G401 (cell line): Measurements from ENCODE around the gene DDI1. TPM values are rescaled to one million over a fixed set of nuclear protein-coding genes. Genes with fewer than 3 reads are reported as not detected.

Experiments
- DNase-seq: peaks from one replicate; pipeline ENCODE4 v3.0.0-alpha.2; 2015; ENCODE audit warnings: low spot score
- in situ Hi-C: cut with HindIII; loops from 2 replicates; pipeline ENCODE4 v1.10.0; 2016; ENCODE audit warnings: low sequenced_read_pairs, mixed read lengths
- total RNA-seq: library from RNA; depleted of rRNA; stranded (reverse); fragments of >200 nt; shearing (Covaris generic); gene quantifications from 2 replicates; pipeline ENCODE4 v1.2.3, GENCODE V29; 2014; rRNA removed

The DDI1 gene
- not detected in 2 replicates for total RNA-seq

- in situ Hi-C loops, result no loop called here
- DNase-seq, result no peak
Observed at GRCh38 chr11:104036588-104036987, at the start of gene DDI1. TSS of gene DDI1 (plus strand) at chr11:104036640. CDS start at chr11:104036823, 183 bp downstream.

GRCh38 chr11:103987629-103988594, 48.5 kb upstream of the DDI1 start:
- in situ Hi-C loops, result no loop called here
- no peak for DNase-seq

DNA sequence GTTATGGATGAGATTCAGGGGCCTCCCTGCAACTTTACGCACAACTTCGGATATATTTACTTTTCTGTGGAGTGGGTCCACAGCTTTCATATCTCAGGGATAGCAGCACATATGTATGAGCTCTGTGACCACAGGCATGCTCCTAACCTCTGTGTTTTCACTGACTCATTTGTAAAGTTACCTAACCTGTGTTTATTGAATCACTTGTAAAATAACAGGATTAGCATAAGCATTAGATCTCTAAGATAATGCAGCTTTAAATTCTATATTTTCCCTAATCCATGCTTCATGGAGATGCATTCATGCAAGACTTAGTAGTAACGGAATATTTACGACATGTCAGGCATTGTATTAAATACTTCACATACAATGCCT, 47.9 kb upstream of the DDI1 start:
- no peak for DNase-seq
- in situ Hi-C loops, result no loop called here

- DNase-seq, result no peak
Observed at GRCh38 chr11:103993507-103993906, 42.9 kb upstream of the DDI1 start.

DNA sequence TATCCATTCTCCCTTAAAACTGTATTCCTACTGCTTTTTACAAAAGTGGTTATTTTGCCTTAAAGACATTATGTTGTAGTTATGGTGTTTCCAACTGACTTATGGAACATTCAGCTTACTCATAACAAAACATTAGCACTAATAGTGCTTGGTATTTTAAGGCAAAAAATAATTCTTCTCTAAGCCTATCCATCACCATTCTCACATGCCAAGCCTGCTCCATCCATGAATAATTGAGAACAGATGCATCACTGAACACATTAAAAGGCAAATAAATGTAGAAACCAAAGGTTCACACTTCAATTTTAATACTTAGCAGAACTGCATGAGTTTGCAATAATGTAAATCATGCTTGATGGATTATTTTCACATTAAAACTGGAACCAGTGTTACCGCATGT, 42.3 kb upstream of the DDI1 start:
- no peak for DNase-seq
- in situ Hi-C loops, result no loop called here

More at GRCh38 chr11:103993507-103993906, 42.9 kb upstream of the DDI1 start:
- in situ Hi-C loops, result no loop called here

DNA sequence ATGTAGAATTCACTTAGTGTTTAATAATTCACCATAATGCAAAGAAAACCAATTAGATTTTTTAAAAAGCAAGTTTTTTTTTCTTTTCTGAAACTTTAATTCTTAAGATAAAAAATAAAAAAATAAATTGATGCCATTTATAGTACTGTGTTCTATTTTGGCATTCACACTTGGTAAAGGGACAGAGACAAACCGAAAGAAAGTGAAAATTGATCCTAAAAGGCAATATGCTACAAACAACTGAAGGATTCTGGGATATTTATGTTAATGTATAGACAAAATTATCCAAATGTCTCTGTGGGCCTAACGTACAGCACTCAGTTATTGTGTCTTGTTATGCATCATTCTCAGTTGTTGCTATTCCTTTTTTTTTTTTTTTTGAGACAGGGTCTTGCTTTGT, 41.9 kb upstream of the DDI1 start:
- in situ Hi-C loops, result no loop called here
- DNase-seq, result no peak

GRCh38 chr11:103995896-103996295, 40.5 kb upstream of the DDI1 start:
- no peak for DNase-seq
- in situ Hi-C loops, result no loop called here

DNA sequence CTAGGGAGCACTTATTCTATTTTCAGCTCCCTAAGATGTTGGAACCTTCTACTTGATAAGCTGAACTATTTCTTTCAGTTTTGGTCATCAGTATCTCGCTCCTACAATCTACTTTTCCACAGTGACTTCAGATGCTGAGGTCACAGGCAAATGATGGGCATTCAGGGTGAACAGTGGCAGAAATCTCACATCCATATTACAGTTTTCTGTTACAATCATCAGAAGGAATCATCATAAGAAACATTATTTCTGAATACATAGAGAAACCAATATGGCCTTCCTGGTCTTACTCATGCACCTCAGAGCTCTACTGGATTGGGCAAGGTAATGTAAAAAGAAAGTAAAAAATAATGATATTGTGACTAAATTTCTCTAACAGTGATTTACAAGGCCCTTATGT, 39.4 kb upstream of the DDI1 start:
- in situ Hi-C loops, result no loop called here

DNA sequence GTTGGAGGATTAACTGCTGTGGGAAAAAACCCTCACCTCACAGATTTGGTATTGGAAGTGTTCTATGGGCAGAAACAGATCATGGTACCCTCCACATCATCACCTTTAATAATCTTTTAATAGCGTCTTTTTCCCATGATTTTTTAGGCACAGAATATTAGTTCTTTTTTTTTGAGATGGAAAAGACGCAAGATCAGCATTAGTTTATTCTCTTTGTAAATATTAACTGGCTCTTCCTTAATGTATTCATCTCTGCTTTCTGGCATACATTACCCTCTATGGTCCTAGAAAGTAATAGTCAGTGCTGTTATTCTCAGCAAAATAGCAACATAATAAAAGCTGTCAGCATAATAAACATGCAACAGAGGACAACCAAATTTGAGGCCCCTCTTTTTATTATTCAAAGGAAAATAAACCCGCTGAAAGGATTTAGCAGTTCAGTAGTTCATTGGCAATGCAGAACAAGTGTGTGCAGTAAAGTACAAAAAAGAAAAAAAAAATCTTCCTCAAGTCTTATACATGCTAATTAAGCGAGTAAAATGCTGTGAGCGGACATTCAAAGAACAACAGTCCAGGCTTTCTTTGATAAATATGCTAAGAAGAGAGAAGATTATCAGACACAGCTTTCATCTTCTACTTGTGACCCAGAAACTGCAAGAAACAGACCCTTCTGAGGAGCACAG, 37.5 kb upstream of the DDI1 start:
- in situ Hi-C loops, result no loop called here
- DNase-seq, result no peak

More for the DNA sequence above, 39.4 kb upstream of the DDI1 start:
- no peak for DNase-seq

DNA sequence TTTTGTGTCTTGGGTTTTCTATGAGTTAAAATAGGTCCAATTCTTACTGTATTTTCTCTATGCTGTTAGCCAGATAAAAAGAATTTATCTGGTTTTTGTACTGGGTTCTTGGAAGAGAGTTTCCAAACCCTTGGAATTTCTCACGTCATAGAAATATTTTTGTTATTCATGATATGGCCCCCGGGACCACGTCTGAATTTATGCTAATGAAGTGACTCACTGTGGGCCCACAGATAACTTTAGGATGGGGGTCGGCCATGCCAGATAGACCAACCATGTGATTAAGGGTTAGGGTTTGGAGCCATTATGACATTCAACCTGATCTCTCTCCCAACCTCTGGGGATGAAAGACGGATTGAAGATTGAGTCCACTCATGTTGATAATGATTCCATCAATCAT, 35.6 kb upstream of the DDI1 start:
- DNase-seq, result no peak
- in situ Hi-C loops, result no loop called here

DNA sequence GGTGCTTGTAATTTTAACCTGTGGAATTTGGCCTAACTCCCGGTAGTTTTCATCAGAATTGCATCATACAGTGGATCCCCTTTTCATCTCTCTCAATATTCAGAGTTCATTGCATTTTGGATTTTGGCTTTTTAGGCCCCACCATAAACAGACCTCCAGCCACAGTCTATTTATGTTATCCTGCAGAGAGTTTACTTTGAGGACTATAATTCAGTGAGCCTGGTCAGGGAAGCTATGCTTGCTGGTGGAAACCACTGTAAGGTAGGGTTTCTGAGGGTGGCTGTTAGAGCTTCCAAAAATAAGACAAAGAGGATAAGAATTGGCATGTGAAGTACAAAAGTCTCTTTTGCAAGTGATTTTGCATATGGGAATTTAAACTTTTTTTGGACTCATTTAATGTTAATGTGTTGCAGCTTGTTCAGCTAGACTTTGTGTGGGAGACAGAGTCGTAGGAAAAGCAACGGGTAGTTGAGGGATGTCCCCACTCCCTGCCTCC, 34.8 kb upstream of the DDI1 start:
- no peak for DNase-seq
- in situ Hi-C loops, result no loop called here

- no peak for DNase-seq
- in situ Hi-C loops, result no loop called here
Observed at GRCh38 chr11:104003491-104003890, 32.9 kb upstream of the DDI1 start.

- no peak for DNase-seq
- in situ Hi-C loops, result no loop called here
Observed at GRCh38 chr11:104005234-104005855, 31.1 kb upstream of the DDI1 start.

DNA sequence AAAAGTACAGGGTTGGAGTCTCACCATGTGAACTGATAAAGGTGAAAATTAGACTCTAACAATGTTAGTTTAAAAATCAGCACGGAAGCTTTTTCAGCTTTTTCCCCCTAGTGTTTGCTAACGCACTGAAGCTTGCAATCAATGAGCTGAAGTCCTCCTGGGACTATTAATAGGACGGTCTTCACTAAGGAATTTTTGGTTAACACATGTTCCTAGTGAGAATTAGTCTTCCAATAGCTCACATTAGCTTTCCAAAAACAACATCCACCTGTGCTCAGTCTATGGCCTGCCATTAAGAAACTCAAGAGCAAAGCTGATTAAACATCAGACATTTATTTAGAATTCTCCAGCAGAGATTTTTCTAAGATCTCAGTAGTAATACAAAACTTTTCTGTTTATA, 26.7 kb upstream of the DDI1 start:
- in situ Hi-C loops, result no loop called here
- no peak for DNase-seq

DNA sequence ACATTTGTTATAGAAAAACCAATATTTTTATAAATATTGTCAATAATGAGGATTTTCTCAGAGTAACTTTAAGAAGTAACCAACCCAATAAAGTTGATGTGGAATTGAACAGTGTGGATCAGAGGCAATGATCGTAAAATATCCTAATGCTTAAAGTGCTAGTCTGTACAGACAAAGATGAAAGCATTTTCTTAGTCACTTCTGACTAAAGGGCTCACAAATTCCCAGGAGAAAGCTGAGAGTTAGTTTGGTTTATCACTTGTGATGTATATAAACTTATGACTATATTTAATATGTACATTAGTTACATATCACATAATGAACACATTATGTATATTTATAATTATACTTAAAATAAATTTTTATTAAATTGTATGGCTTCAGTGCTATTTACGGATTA, 25.4 kb upstream of the DDI1 start:
- no peak for DNase-seq
- in situ Hi-C loops, result no loop called here

GRCh38 chr11:104015649-104016415, 20.6 kb upstream of the DDI1 start:
- DNase-seq, result no peak
- in situ Hi-C loops, result no loop called here

DNA sequence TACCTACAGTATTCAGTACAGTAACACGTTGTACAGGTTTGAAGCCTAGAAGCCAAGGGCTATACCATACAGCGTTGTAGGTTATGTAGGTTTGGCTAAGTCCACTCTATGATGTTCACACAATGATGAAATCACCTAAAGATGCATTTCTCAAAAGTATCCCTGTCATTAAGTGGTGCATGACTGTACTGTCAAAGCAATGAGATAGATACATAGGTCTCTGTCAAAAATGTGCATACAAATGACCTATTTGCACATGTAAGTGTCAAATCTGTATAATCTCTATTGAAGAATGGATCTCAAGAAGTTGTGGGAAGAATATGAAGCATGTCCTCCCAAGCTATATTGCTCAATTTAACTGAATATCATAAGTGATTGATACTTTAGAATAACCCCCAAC, 11.9 kb upstream of the DDI1 start:
- in situ Hi-C loops, result no loop called here
- DNase-seq, result no peak

DNA sequence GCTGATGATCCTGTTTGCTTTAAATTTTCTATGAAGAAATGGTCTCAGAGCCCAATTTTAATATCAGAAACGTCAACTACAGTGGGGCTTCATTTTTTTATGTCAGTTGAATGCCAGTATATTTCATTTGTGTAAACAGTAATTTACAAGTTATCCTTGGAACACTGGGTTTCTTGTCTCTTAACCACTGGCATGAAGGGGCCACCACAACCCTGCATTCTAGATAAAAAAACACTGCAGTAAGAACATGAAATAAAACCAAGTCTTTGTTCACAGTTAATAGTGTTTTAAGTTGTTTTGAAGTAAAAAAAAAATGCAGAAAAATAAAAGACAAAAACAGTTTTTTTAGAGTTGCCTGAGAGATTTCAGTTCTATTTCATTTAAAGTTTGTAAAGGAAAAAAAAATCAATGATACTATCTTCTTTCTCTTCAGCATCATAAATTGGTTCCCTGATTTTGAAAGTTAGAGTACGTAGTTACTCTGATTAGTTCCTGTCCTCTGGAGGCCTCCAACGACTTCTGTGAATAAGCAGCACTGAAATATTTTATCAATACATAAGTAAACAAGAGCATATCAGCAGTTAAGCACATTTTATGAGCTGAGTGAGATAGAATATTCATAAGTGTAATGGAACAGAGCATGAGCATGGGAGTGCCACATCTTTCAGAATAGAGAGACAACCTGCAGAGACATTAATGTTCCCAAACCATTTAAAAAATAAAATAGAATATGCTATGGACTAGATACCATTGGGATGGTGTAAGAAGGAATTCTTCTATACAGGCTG, 7.8 kb upstream of the DDI1 start:
- no peak for DNase-seq
- in situ Hi-C loops, result no loop called here
